PC-3 (cell line): ENCODE results near the gene CSMD2. TPM values are rescaled to one million over a fixed set of nuclear protein-coding genes. Genes with fewer than 3 reads are reported as not detected.

Source experiments
- ATAC-seq: fragments of 200-7000 bp; cut with Tn5 transposase; 2 replicates; pipeline ENCODE4 v1.9.1; 2020; ENCODE audit warnings: mild to moderate bottlenecking, moderate library complexity
- BruUV-seq: library from RNA; stranded (reverse); fragments of 400-500 nt; replicated peaks from 2 replicates; lab custom pipeline; 2021; lab: Mats Ljungman, UMichigan
- CTCF ChIA-PET: fragments of 300-600 bp; sonication (Branson Sonifier 250); formaldehyde crosslinking; loops from one replicate; lab custom pipeline; 2022; ENCODE audit warnings: antibody characterized with exemption; lab: Charles Lee
- POLR2A ChIA-PET: fragments of 300-600 bp; sonication (Branson Sonifier 250); formaldehyde crosslinking; loops from one replicate; lab custom pipeline; 2022; ENCODE audit warnings: antibody characterized with exemption; ENCODE audit not compliant: unreplicated experiment; lab: Charles Lee
- DNase-seq: peaks from one replicate; pipeline ENCODE4 v3.0.0-alpha.2; 2015
- H2AFZ ChIP-seq: fragments of 300-600 bp; sonication (generic); 2 replicates; pipeline ENCODE4 v1.6.0; 2016; ENCODE audit warnings: antibody characterized with exemption, low read length
- H3F3A ChIP-seq: fragments of 300-600 bp; sonication (generic); one replicate; pipeline ENCODE4 v1.6.0; 2017; ENCODE audit warnings: antibody characterized with exemption, low read length, control low read depth, mild to moderate bottlenecking; ENCODE audit not compliant: unreplicated experiment
- H3K27ac ChIP-seq: fragments of 300-600 bp; sonication (generic); 2 replicates; pipeline ENCODE4 v1.5.1; 2016; ENCODE audit warnings: mild to moderate bottlenecking, low read length
- H3K27me3 ChIP-seq: fragments of 300-600 bp; sonication (generic); 2 replicates; pipeline ENCODE4 v1.6.1; 2016; ENCODE audit warnings: low read length, mixed read lengths
- H3K36me3 ChIP-seq: fragments of 300-600 bp; sonication (generic); 2 replicates; pipeline ENCODE4 v1.6.1; 2016; ENCODE audit warnings: low read depth, mixed run types, low read length, mixed read lengths
- H3K4me1 ChIP-seq: fragments of 300-600 bp; sonication (generic); 2 replicates; pipeline ENCODE4 v1.5.1; 2016; ENCODE audit warnings: low read length; ENCODE audit not compliant: insufficient read depth
- H3K4me2 ChIP-seq: fragments of 300-600 bp; sonication (generic); 2 replicates; pipeline ENCODE4 v1.6.0; 2016; ENCODE audit warnings: low read length
- H3K4me3 ChIP-seq: fragments of 300-600 bp; sonication (generic); 2 replicates; pipeline ENCODE4 v1.5.1; 2016; ENCODE audit warnings: mild to moderate bottlenecking, low read length, mixed read lengths
- H3K79me2 ChIP-seq: fragments of 300-600 bp; sonication (generic); 2 replicates; pipeline ENCODE4 v1.6.1; 2017; ENCODE audit warnings: low read length, mixed read lengths
- H3K9ac ChIP-seq: fragments of 300-600 bp; sonication (generic); 2 replicates; pipeline ENCODE4 v1.6.0; 2016; ENCODE audit warnings: mild to moderate bottlenecking, low read length
- H3K9me2 ChIP-seq: fragments of 300-600 bp; sonication (generic); replicated peaks from 2 replicates; pipeline ENCODE4 v1.6.1; 2016; ENCODE audit warnings: mixed run types, low read length, mixed read lengths
- H3K9me3 ChIP-seq: fragments of 300-600 bp; sonication (generic); 2 replicates; pipeline ENCODE4 v1.6.1; 2016; ENCODE audit warnings: low read length, mixed read lengths
- H4K20me1 ChIP-seq: fragments of 300-600 bp; sonication (generic); 2 replicates; pipeline ENCODE4 v1.6.1; 2016; ENCODE audit warnings: low read length, mixed read lengths
- EZH2 ChIP-seq: fragments of 300-600 bp; sonication (generic); IDR thresholded peaks from one replicate; pipeline ENCODE4 v1.6.1; 2017; ENCODE audit warnings: antibody characterized with exemption, mild to moderate bottlenecking, low read length; ENCODE audit not compliant: unreplicated experiment
- EZH2phosphoT487 ChIP-seq: fragments of 300-600 bp; sonication (generic); IDR thresholded peaks from 2 replicates; pipeline ENCODE4 v1.6.1; 2018; ENCODE audit warnings: mild to moderate bottlenecking, antibody characterized with exemption, low read length, borderline replicate concordance
- intact Hi-C: fragments of 100-400 bp; cut with micrococcal nuclease; formaldehyde crosslinking; loops from 2 replicates; pipeline ENCODE4 v1.9.0; 2023
- total RNA-seq: library from RNA; depleted of rRNA; stranded (reverse); fragments of >200 nt; gene quantifications from 2 replicates; pipeline ENCODE4 v1.2.3, GENCODE V29; 2014
- TF ChIP-seq, protein P1 (sequence below): fragments of 300-600 bp; sonication (generic); conservative IDR thresholded peaks from 2 replicates; pipeline ENCODE4 v1.5.1; 2017; ENCODE audit warnings: antibody characterized with exemption, low read depth, mild to moderate bottlenecking, low read length

The CSMD2 gene
- total RNA-seq, 1 experiment from 2014 or later: not detected

DNA sequence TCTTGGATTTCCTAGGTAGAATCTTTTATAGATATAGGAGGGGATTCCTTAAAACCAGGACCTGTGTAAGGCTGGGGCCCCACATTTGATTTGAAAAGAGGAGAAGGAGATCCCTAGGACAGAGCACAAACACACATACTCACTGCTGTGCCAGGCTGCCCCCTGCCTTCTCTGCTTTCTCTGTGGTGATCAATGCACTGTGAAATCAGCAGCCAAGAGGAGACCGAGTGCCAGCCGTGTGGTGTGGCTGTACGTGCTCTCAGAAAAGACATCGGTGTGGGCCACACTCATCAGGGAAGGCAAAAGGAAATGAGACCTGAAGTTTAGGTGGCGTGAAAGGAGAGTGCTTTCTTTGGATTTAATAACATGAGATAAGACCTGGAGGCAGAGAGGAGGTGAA is 498.4 kb downstream of the CSMD2 start:
- ATAC-seq (no peak), DNase-seq (no peak)
- H3K36me3 ChIP-seq: no peaks in the 10 kb centered on the region
- H3K9me3 ChIP-seq: no peaks in the 10 kb centered on the region
- H3K4me3 ChIP-seq: no peak overlapping the region
- H4K20me1 ChIP-seq: no peaks in the 10 kb centered on the region
- H2AFZ ChIP-seq: no peak overlapping the region
- H3K9me2 ChIP-seq: no peaks in the 10 kb centered on the region
- H3K4me1 ChIP-seq: no peaks in the 10 kb centered on the region
- H3K27me3 ChIP-seq: peaks cover 77% of the 10 kb centered on the region
- CTCF ChIA-PET: no interaction called here
- TF ChIP-seq EZH2: no peak
- no peak for TF ChIP-seq EZH2phosphoT487
- TF ChIP-seq, protein P1, sequence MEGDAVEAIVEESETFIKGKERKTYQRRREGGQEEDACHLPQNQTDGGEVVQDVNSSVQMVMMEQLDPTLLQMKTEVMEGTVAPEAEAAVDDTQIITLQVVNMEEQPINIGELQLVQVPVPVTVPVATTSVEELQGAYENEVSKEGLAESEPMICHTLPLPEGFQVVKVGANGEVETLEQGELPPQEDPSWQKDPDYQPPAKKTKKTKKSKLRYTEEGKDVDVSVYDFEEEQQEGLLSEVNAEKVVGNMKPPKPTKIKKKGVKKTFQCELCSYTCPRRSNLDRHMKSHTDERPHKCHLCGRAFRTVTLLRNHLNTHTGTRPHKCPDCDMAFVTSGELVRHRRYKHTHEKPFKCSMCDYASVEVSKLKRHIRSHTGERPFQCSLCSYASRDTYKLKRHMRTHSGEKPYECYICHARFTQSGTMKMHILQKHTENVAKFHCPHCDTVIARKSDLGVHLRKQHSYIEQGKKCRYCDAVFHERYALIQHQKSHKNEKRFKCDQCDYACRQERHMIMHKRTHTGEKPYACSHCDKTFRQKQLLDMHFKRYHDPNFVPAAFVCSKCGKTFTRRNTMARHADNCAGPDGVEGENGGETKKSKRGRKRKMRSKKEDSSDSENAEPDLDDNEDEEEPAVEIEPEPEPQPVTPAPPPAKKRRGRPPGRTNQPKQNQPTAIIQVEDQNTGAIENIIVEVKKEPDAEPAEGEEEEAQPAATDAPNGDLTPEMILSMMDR: no peak
- POLR2A ChIA-PET: no interaction called here
- H3K9ac ChIP-seq: no peak overlapping the region
- H3F3A ChIP-seq: no peaks in the 10 kb centered on the region
- intact Hi-C loops: no loop called here
- H3K4me2 ChIP-seq: no peak overlapping the region
- no peaks in the 10 kb centered on the region for H3K79me2 ChIP-seq
- H3K27ac ChIP-seq: no peak overlapping the region
- BruUV-seq: no TSS peak

DNA sequence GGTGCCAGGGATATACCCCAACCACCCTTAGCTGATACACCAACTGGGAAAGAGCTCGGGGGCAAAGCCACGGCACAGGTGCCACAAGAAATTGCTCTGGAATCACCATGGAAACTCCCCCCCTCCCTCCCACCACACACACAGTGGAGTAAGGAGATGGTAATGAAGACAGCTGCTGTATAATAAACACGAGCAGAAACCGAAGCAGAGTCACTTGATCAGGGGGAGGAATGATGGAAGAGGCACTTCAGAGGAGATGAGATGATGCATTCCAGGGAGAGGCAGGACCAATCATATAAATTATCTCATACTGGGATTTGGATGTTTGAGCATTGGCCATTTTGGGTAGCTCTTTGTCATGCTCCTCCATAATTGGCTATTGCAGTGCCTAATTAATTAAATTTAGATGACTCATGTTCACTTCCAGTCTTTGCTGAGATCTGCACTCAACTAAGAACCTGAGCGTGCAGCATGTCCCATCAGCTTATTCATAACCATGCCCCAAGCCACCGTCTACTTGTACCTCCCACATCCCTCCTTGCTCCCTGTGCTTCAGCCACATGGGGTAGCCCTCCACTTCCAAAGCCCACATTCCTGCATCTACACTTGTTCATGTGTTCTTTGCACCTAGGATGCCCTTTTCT is 503.1 kb downstream of the CSMD2 start:
- CTCF ChIA-PET: no interaction called here

DNA sequence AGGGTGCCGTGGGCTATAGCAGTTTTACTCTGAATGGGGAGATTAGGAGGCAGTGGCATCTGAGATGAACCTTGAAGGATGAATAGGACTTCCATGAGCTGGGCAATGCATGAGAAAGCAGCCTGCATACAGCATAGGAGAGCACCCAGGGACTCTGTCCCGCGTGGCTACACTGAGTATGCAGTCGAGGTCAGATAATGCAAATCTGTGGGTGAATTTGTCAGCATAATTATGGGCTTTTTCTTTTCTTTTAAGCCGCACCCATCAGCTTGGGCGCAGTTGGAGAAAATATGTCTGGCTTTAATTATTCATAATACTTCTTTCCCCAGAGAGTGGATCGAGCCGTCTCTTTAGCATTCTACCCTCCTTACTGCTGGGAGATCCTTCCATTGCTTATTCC is 504.1 kb downstream of the CSMD2 start:
- no peak overlapping the region for H2AFZ ChIP-seq
- no peaks in the 10 kb centered on the region for H3K9me2 ChIP-seq
- BruUV-seq: no TSS peak
- H3K4me1 ChIP-seq: no peaks in the 10 kb centered on the region
- H3K4me3 ChIP-seq: no peak overlapping the region
- ATAC-seq (no peak), DNase-seq (no peak)
- H3K9me3 ChIP-seq: no peaks in the 10 kb centered on the region
- POLR2A ChIA-PET: no interaction called here
- H3K9ac ChIP-seq: no peak overlapping the region
- H4K20me1 ChIP-seq: no peaks in the 10 kb centered on the region
- CTCF ChIA-PET: no interaction called here
- intact Hi-C loops: no loop called here
- no peaks in the 10 kb centered on the region for H3F3A ChIP-seq
- H3K79me2 ChIP-seq: no peaks in the 10 kb centered on the region
- peaks cover 75% of the 10 kb centered on the region for H3K27me3 ChIP-seq
- H3K4me2 ChIP-seq: no peak overlapping the region
- TF ChIP-seq EZH2phosphoT487 (no peak), EZH2 (no peak)
- TF ChIP-seq, protein P1: no peak
- no peak overlapping the region for H3K27ac ChIP-seq
- no peaks in the 10 kb centered on the region for H3K36me3 ChIP-seq

More for the DNA sequence above, 503.1 kb downstream of the CSMD2 start:
- ATAC-seq (no peak), DNase-seq (no peak)
- H4K20me1 ChIP-seq: no peaks in the 10 kb centered on the region
- BruUV-seq: no TSS peak
- H2AFZ ChIP-seq: no peak overlapping the region
- TF ChIP-seq EZH2: no peak
- H3K4me3 ChIP-seq: no peak overlapping the region
- H3F3A ChIP-seq: no peaks in the 10 kb centered on the region
- no peak overlapping the region for H3K9ac ChIP-seq
- POLR2A ChIA-PET: no interaction called here
- no peaks in the 10 kb centered on the region for H3K79me2 ChIP-seq
- no peak overlapping the region for H3K4me2 ChIP-seq
- no peak overlapping the region for H3K27ac ChIP-seq
- no peaks in the 10 kb centered on the region for H3K36me3 ChIP-seq
- H3K9me3 ChIP-seq: no peaks in the 10 kb centered on the region
- H3K9me2 ChIP-seq: no peaks in the 10 kb centered on the region
- intact Hi-C loops: no loop called here
- H3K27me3 ChIP-seq: peaks cover 75% of the 10 kb centered on the region
- H3K4me1 ChIP-seq: no peaks in the 10 kb centered on the region
